ENCODE measurements around the gene WNK2.

Gene WNK2

DNA sequence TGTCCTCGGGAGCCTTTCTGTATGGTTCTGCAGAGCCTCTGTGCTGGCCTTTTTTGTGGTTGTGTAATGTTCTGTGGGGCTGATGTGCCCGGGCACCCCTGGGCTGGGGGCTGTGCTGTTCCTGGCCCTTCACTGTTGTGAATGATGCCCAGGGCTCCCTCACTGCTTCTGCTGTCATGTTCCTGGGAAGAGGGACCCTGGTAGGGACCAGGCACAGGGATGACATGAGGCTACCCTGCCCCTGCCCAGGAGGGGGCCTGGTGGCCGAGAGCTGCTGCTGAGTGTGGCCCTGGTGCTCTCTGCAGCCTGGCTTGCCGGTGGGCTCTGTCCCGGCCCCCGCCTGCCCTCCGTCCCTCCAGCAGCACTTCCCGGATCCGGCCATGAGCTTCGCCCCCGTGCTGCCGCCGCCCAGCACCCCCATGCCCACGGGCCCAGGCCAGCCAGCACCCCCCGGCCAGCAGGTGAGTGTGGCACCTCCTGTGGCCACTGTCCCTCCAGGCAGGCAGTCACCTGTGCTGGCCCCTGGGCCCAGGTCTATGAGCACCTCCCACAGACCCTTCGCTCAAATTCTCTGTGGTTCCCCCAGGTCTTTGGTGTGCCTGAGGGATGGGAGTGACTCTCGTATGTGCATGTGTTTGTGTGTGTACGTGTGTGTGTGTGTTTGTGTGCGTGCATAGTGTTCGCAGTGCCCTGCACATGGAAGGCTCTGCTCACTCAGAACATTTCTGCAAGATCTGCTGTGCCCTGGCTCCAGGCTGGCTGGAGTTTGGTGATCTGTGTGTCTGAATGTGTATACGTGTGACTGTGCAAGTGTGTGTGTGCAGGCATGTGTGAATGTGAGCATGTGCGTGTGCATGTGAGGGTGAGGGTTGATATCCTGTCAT lies 72.3 kb downstream of the WNK2 start:
- DNase-seq, result no peak

DNA sequence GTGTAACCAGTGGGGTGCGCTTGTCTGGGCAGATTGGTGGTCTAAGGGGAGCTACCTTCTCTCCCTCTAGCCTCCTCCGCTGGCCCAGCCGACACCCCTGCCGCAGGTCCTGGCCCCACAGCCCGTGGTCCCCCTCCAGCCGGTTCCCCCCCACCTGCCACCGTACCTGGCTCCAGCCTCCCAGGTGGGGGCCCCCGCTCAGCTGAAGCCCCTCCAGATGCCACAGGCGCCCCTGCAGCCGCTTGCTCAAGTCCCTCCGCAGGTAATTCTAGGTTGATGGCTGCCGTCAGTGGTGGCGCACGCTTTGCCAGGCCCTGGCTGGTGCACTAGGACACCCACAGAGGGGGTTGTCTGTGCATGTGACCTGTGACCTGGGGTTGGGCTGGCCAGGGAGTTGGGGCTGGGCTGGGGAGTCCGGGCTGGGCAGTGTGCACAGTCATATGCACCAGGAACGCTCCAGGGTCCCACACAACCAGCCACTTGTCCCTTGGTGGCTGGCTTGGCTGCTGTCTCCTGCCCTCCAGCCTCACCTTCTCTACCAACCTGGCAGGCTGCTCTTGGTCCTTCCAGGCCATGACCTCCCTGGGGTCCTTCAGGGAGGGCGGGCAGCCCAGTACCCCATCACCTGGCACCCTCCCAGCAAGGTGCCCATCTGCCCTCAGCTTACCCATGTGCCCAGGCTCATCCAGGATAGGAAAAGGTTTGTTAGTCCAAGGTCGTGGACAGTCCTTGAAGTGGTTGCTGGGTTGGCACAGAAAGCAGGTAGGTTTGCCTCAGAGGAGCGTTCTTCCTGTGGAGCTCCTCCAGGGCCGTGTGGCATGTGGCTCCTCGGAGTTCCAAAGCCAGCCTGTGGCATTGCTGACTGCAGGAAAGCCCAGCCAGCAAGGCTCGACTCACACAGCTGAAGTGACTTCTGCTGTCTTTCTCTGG lies 73.2 kb downstream of the WNK2 start:
- no peak for DNase-seq

- no peak for DNase-seq
Measured at GRCh38 chr9:93257808-93258331, 73.9 kb downstream of the WNK2 start.

DNA sequence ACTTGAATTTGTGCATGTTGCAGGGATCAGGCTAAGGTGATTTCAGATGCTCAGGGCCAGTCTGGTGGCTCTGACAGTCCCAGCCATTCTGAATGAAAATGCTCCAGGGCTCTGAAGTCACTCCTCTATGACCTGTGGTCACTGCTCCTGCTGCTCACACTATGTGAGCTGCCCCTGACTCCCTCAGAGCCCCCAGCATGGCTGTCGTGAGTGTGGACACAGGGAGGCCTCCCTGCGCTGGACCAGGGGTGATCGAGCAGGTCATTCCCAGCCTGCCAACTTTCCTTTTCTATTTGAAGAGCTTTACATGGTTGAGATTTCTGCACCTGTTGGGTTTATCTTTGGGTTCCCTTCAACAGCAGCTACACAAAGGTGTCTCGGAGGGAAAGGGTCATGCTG lies 74.5 kb downstream of the WNK2 start:
- no peak for DNase-seq

DNA sequence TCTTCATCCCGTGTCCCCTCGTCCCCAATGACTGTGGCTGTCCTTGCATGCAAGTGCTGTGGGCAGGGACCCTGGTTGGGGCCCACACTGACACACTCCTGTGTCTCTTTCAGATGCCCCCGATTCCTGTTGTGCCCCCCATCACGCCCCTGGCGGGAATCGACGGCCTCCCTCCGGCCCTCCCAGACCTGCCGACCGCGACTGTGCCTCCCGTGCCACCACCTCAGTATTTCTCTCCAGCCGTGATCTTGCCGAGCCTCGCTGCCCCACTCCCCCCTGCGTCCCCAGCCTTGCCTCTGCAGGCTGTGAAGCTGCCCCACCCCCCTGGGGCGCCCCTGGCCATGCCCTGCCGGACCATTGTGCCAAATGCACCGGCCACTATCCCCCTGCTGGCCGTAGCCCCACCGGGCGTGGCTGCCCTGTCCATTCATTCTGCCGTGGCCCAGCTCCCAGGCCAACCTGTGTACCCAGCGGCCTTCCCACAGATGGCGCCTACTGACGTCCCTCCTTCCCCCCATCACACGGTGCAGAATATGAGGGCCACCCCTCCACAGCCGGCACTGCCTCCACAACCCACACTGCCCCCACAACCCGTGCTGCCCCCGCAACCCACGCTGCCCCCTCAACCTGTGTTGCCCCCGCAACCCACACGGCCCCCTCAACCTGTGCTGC lies 75.0 kb downstream of the WNK2 start:
- DNase-seq, result no peak

DNA sequence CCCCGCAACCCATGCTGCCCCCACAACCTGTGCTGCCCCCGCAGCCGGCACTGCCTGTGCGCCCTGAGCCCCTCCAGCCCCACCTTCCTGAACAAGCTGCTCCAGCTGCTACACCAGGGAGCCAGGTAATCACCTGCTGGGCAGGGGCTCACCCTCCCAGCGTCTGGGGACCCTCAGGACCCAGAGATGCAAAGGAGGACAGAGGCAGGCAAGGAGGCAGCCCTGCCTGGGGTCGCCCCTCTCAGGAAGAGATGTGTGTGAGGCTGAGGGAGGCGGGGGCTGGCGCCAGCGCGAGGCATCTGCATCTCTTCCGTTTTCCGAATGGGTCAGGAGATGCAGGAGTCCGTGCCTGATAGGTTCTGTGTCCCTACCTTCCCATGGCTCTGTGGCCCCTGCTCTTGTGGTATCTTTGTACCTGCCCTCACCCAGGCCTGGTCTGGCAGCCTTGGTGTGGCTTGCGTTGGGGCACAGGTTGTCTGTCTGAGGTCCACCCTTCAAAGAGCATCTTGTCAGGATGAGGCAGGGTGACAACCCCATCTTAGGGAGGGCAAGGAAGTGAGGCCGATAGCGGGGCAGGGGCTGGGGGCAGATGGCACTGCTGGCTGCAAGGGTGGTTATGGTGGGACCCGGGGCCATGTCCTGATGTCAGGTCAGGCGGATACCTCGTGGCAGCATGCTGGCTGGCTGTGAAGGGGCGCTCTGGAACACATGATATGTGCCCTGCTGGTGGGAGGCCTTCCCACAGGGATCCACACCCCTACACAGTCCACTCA lies 75.7 kb downstream of the WNK2 start:
- no peak for DNase-seq

GRCh38 chr9:93260263-93261066 lies 76.5 kb downstream of the WNK2 start:
- no peak for DNase-seq

GRCh38 chr9:93261281-93261680 lies 77.3 kb downstream of the WNK2 start:
- DNase-seq, result no peak

GRCh38 chr9:93261735-93262523 lies 78.0 kb downstream of the WNK2 start:
- no peak for DNase-seq

DNA sequence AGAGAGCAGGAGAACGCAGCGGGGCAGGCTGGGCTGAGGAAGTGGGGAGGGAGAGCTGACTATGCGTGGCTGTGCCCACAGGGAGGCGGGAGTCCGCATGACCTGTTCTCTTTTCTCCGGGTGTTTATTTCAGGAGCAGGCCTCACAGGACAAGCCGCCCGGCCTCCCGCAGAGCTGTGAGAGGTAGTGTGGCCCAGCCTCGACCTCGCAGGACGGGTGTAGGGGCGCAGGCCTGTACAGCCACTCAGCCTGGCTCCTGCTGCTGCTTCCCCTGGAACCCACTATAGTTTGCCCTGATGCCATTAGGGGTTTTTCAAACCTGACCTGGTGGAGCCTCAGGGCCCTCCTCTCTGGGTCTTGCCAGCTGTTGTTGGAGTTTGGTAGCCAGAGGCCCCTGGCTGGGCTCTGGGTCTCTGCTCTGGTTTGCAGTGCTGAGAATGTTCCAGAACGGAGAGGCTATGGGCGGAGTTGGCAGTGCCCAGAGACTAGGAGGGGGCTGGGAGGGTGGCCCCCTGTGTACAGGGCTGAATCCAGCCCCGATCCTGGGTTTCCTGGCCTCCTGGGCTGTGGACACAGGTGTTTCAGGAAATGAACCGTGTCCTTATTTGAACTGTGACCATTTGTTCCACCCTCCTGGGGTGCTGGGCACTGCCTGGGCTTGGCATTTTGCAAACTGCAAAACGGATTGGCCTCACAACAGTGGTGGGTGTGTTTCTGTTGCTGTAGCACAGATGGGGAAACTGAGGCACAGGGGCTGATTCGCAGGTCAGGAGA lies 78.8 kb downstream of the WNK2 start:
- DNase-seq, result no peak

GRCh38 chr9:93263334-93264229 lies 79.6 kb downstream of the WNK2 start:
- DNase-seq, result no peak

DNA sequence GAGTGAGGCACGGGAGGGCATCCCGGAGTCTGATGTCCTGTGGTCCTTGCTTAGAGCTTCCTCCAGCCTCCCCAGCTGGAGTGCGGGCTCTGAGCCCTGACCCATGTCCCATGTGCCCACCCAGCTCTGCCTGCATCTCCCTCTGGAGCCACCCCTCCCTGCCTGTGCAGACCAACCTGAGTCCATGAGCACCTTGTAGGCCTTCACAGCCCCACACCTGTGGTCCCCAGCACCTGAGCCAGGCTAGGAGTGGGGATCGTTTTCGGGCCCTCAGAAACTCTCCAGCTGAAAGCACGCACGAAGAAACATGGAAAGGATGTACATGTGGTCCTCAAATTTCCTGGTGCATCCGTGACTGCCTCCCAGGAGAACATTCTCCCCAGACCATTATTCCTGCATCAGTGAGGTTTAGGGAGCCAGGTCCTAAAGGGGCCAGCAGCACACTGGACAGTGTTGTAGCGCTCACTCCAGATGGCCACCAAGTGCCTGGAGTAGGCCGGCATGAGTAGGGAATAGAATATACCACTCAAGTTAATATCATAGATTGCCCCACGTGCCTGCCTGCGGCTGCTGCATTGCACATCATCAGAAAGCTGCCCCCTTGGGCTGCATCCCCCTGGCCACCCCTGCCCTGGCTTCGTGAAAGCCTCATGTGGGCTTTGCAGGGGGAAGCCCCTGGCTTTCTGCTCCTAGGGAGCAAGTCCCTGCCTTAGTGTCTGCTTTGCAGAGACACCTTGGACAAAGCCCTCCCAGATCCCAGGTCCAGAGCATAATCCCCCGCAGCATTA lies 80.6 kb downstream of the WNK2 start:
- no peak for DNase-seq

DNA sequence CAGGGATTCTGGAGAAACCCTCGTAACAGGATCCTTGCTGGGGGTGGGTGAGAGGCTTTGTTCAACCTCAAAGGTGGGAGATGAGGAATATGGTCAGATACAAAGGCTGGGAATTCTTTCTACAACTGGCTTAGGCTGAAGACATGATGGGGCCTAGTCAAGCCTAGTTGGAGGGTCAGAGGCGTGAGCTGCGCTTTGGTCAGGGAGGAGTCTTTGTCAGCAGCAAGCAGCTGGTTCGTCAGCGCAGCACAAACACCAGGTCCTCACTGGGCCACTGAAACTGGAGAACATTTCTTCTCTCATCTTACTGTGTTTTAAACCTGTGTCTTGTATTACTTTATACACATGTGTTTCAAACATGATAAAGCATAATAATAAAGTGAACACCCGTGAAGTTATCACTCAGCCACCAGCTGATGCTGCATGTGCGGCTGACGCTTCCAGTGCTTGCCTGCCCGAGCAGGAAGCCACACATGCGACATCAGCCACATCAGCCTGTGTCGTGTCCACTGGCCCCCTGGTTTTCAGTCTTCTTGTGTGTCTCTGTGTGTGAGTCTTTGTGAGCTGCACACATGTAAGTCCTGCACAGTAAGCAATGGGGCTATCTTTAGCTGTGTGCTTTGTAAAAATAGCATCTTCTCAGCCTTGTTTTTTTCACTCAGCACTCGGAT lies 81.5 kb downstream of the WNK2 start:
- DNase-seq, result no peak

DNA sequence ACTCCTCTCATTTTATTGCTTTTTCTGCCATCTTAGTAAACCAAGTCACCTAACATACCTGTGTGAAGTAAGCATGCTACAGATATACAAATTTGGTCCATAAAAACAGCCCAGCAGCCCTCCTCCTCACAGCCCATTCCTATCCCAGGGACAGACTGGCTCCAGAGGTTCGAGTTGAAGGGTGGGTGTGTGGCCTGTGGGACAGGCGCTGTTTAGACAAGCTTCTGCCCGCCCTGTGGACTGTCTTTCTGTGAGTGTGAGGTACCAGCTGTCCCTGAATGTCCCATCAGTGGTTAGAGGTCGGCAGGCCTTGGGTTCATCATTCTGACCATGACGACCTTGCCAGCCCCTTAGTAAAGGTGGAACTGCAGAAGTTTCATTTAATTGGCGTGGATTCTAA lies 82.0 kb downstream of the WNK2 start:
- DNase-seq, result no peak

- no peak for DNase-seq
Measured at GRCh38 chr9:93266521-93267001, 82.6 kb downstream of the WNK2 start.

GRCh38 chr9:93267091-93267541 lies 83.2 kb downstream of the WNK2 start:
- DNase-seq, result no peak
